ENCODE results near the gene DUS3L. TPM values are rescaled to one million over a fixed set of nuclear protein-coding genes. Genes with fewer than 3 reads are reported as not detected.

The DUS3L gene
- total RNA-seq, 1 experiment from 2014 or later, result 33.2 TPM

DNA sequence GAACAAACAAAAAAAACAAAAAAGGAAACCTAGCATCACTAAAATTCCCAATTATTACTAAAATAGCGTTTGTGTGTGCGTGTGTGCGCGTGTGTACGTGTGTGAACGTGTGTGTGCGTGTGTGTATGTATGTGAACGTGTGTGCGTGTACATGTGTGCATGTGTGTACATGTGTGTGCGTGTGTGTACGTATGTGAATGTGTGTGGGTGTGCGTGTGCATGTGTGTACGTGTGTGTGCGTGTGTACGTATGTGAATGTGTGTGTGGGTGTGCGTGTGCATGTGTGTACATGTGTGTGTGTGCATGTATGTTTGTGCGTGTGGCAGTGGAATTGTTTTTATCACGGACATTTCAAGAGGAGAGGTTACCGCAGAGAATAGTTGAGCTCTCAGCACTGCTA is 48.9 kb downstream of the DUS3L start:
- no peaks in the 10 kb centered on the region for H3K9me3 Mint-ChIP-seq (ENCODE audit: low read depth, unreplicated experiment)
- H3K27me3 Mint-ChIP-seq (ENCODE audit: unreplicated experiment), result peaks cover 21% of the 10 kb centered on the region
- CTCF ChIA-PET, result no interaction called here
- no TSS peak for BruUV-seq (replicated peaks)
- TF ChIP-seq, protein P1, sequence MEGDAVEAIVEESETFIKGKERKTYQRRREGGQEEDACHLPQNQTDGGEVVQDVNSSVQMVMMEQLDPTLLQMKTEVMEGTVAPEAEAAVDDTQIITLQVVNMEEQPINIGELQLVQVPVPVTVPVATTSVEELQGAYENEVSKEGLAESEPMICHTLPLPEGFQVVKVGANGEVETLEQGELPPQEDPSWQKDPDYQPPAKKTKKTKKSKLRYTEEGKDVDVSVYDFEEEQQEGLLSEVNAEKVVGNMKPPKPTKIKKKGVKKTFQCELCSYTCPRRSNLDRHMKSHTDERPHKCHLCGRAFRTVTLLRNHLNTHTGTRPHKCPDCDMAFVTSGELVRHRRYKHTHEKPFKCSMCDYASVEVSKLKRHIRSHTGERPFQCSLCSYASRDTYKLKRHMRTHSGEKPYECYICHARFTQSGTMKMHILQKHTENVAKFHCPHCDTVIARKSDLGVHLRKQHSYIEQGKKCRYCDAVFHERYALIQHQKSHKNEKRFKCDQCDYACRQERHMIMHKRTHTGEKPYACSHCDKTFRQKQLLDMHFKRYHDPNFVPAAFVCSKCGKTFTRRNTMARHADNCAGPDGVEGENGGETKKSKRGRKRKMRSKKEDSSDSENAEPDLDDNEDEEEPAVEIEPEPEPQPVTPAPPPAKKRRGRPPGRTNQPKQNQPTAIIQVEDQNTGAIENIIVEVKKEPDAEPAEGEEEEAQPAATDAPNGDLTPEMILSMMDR (IDR thresholded peaks at IDR 0.05; ENCODE audit: unreplicated experiment), result no peak
- DNase-seq, result no peak
- no peak overlapping the region for H3K27ac Mint-ChIP-seq (ENCODE audit: unreplicated experiment)
- H3K4me1 Mint-ChIP-seq (ENCODE audit: low read depth, unreplicated experiment), result no peaks in the 10 kb centered on the region
- no peaks in the 10 kb centered on the region for H3K36me3 Mint-ChIP-seq (ENCODE audit: insufficient read depth, unreplicated experiment)
- H3K4me3 Mint-ChIP-seq (ENCODE audit: low read depth, unreplicated experiment), result no peak overlapping the region
- intact Hi-C loops (cut with micrococcal nuclease; ENCODE audit: unreplicated experiment), result no loop called here

DNA sequence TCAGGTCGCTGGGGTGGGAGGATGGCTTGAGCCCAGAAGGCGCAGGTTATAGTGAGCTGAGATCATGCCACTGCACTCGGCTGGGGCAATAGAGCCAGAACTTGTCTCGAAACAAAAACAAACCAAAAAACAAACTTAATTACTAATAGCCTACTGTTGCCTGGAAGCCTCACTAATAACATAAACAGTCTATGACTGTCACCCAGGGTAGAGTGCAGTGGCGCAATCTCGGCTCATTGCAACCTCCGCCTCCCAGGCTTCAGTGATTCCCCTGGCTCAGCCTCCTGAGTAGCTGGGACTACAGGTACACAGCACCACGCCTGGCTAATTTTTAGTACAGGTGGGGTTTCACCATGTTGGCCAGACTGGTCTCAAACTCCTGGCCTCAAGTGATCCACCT is 52.5 kb downstream of the DUS3L start:
- TF ChIP-seq, protein P1 (IDR thresholded peaks at IDR 0.05; ENCODE audit: unreplicated experiment), result no peak
- Mint-ChIP-seq H3K4me3 (ENCODE audit: low read depth, unreplicated experiment) (no peak overlapping the region), H3K4me1 (ENCODE audit: low read depth, unreplicated experiment) (no peaks in the 10 kb centered on the region), H3K27me3 (ENCODE audit: unreplicated experiment) (peaks cover 19% of the 10 kb centered on the region), H3K9me3 (ENCODE audit: low read depth, unreplicated experiment) (no peaks in the 10 kb centered on the region), H3K36me3 (ENCODE audit: insufficient read depth, unreplicated experiment) (no peaks in the 10 kb centered on the region), H3K27ac (ENCODE audit: unreplicated experiment) (no peak overlapping the region)
- DNase-seq, result no peak
- BruUV-seq (replicated peaks), result no TSS peak
- CTCF ChIA-PET, result no interaction called here
- intact Hi-C loops (cut with micrococcal nuclease; ENCODE audit: unreplicated experiment), result no loop called here

Other genes with a start within 250 kb of the DUS3L start
- 0.27 and 0.40 TPM in 2 replicates for gene TINCR, start 223.2 kb downstream of the DUS3L start, total RNA-seq (2022)
- gene SAFB2, start 168.4 kb downstream of the DUS3L start, total RNA-seq (2022), result 71.7 and 72.8 TPM in 2 replicates
- 87.3 and 88.0 TPM in 2 replicates for gene SAFB, start 168.1 kb downstream of the DUS3L start, total RNA-seq (2022)
- gene MICOS13, start 110.6 kb downstream of the DUS3L start, total RNA-seq (2022), result 37.1 and 37.9 TPM in 2 replicates
- 2.3 and 3.0 TPM in 2 replicates for gene HSD11B1L, start 110.1 kb downstream of the DUS3L start, total RNA-seq (2022)
- gene RPL36, start 100.9 kb downstream of the DUS3L start, total RNA-seq (2022), result 497 and 516 TPM in 2 replicates
- gene LONP1, start 71.0 kb downstream of the DUS3L start, total RNA-seq (2022), result 92.8 and 101 TPM in 2 replicates
- gene CATSPERD, start 70.5 kb downstream of the DUS3L start, total RNA-seq (2022), result not detected in 2 replicates
- gene PRR22, start 6.4 kb downstream of the DUS3L start, total RNA-seq (2022), result 6.3 TPM in 2 replicates
- 3.9 and 5.4 TPM in 2 replicates for gene NRTN, start 13.9 kb upstream of the DUS3L start, total RNA-seq (2022)
- 1.8 and 2.8 TPM in 2 replicates for gene FUT6, start 48.5 kb upstream of the DUS3L start, total RNA-seq (2022)
- gene FUT3, start 60.3 kb upstream of the DUS3L start, total RNA-seq (2022), result 15.6 and 18.6 TPM in 2 replicates
- not detected in 2 replicates for gene FUT5, start 79.4 kb upstream of the DUS3L start, total RNA-seq (2022)
- gene NDUFA11, start 112.6 kb upstream of the DUS3L start, total RNA-seq (2022), result 133 and 143 TPM in 2 replicates
- gene VMAC, start 113.7 kb upstream of the DUS3L start, total RNA-seq (2022), result 4.3 and 5.5 TPM in 2 replicates
- 39.9 and 45.7 TPM in 2 replicates for gene CAPS, start 123.1 kb upstream of the DUS3L start, total RNA-seq (2022)
- 57.0 and 58.4 TPM in 2 replicates for gene RANBP3, start 187.0 kb upstream of the DUS3L start, total RNA-seq (2022)